ENCODE measurements around the gene ARHGEF3.
"Not testable (repeated sequence)": the region's sequence is repeated elsewhere in the genome, so short reads cannot be mapped to it uniquely, and the experiment has no call there.

Gene ARHGEF3

GRCh38 chr3:56693750-56694149 is 108.0 kb downstream of the ARHGEF3 start:
- DNase-seq: no peak
- no peaks in the 10 kb centered on the region for H3K27me3 ChIP-seq (ENCODE audit: insufficient read depth, low read length, poor library complexity)
- H3K4me3 ChIP-seq (ENCODE audit: low read length): no peak overlapping the region
- no peak overlapping the region for H2BK120ac ChIP-seq (ENCODE audit: low read depth, low read length)
- no peak overlapping the region for H3K27ac ChIP-seq (ENCODE audit: low read depth, low read length)
- H2BK5ac ChIP-seq (ENCODE audit: low read length): no peak overlapping the region
- no peak overlapping the region for H2BK15ac ChIP-seq (replicated peaks; ENCODE audit: low read depth)
- H4K8ac ChIP-seq (ENCODE audit: low read depth, low read length): no peak overlapping the region
- H3K23ac ChIP-seq (ENCODE audit: low read length): no peak overlapping the region
- no peak overlapping the region for H3K18ac ChIP-seq (ENCODE audit: low read length)
- H3K79me2 ChIP-seq (ENCODE audit: control insufficient read depth, insufficient read depth, low read length): no peaks in the 10 kb centered on the region
- H3K4me2 ChIP-seq (ENCODE audit: low read length): no peak overlapping the region
- no peak overlapping the region for H3K9ac ChIP-seq (ENCODE audit: low read length)
- no peak overlapping the region for H2AK5ac ChIP-seq (ENCODE audit: low read length)
- H3K36me3 ChIP-seq (ENCODE audit: control insufficient read depth, insufficient read depth, low read length): no peaks in the 10 kb centered on the region
- no peak overlapping the region for H4K5ac ChIP-seq (ENCODE audit: low read length)
- no peak overlapping the region for H3K56ac ChIP-seq (ENCODE audit: low read length)
- WGBS (ENCODE audit: extremely low coverage, insufficient coverage, low lambda C conversion rate): no CpG with 5 or more reads among the region's 3 CpGs
- H3K4me1 ChIP-seq (ENCODE audit: control insufficient read depth, low read depth, low read length): no peaks in the 10 kb centered on the region
- no peaks in the 10 kb centered on the region for H3K79me1 ChIP-seq (ENCODE audit: low read length)
- no peak overlapping the region for H3K4ac ChIP-seq (ENCODE audit: low read depth, low read length)

GRCh38 chr3:56692520-56693433 is 109.0 kb downstream of the ARHGEF3 start:
- not testable (repeated sequence) for H3K36me3 ChIP-seq (ENCODE audit: control insufficient read depth, insufficient read depth, low read length); H3K4ac ChIP-seq (ENCODE audit: low read depth, low read length); H4K8ac ChIP-seq (ENCODE audit: low read depth, low read length); H2AK5ac ChIP-seq (ENCODE audit: low read length); H3K4me1 ChIP-seq (ENCODE audit: control insufficient read depth, low read depth, low read length); H3K18ac ChIP-seq (ENCODE audit: low read length); H2BK120ac ChIP-seq (ENCODE audit: low read depth, low read length); H2BK5ac ChIP-seq (ENCODE audit: low read length); H3K56ac ChIP-seq (ENCODE audit: low read length); H3K4me2 ChIP-seq (ENCODE audit: low read length); H3K4me3 ChIP-seq (ENCODE audit: low read length); H3K79me1 ChIP-seq (ENCODE audit: low read length); DNase-seq; H4K5ac ChIP-seq (ENCODE audit: low read length); H3K27ac ChIP-seq (ENCODE audit: low read depth, low read length); H3K23ac ChIP-seq (ENCODE audit: low read length); H3K9ac ChIP-seq (ENCODE audit: low read length); H2BK15ac ChIP-seq (replicated peaks; ENCODE audit: low read depth); H3K27me3 ChIP-seq (ENCODE audit: insufficient read depth, low read length, poor library complexity); H3K79me2 ChIP-seq (ENCODE audit: control insufficient read depth, insufficient read depth, low read length)
- no CpG with 5 or more reads among the region's 15 CpGs for WGBS (ENCODE audit: extremely low coverage, insufficient coverage, low lambda C conversion rate)

DNA sequence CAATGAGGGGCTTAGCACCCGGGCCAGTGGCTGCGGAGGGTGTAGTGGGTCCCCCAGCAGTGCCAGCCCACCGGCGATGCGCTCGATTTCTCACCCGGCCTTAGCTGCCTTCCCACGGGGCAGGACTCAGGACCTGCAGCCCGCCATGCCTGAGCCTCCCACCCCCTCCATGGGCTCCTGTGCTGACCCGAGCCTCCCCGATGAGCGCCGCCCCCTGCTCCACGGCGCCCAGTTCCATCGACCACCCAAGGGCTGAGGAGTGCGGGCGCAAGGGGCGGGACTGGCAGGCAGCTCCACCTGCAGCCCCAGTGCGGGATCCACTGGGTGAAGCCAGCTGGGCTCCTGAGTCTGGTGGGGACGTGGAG is 109.8 kb downstream of the ARHGEF3 start:
- H3K18ac ChIP-seq (ENCODE audit: low read length); DNase-seq; H3K23ac ChIP-seq (ENCODE audit: low read length); H3K4me2 ChIP-seq (ENCODE audit: low read length); H4K8ac ChIP-seq (ENCODE audit: low read depth, low read length); H2BK120ac ChIP-seq (ENCODE audit: low read depth, low read length); H3K79me2 ChIP-seq (ENCODE audit: control insufficient read depth, insufficient read depth, low read length); H3K9ac ChIP-seq (ENCODE audit: low read length); H3K56ac ChIP-seq (ENCODE audit: low read length); H3K27ac ChIP-seq (ENCODE audit: low read depth, low read length); H3K4ac ChIP-seq (ENCODE audit: low read depth, low read length); H4K5ac ChIP-seq (ENCODE audit: low read length); H3K4me1 ChIP-seq (ENCODE audit: control insufficient read depth, low read depth, low read length); H2BK5ac ChIP-seq (ENCODE audit: low read length); H3K4me3 ChIP-seq (ENCODE audit: low read length); H3K79me1 ChIP-seq (ENCODE audit: low read length); H2BK15ac ChIP-seq (replicated peaks; ENCODE audit: low read depth); H3K27me3 ChIP-seq (ENCODE audit: insufficient read depth, low read length, poor library complexity); H2AK5ac ChIP-seq (ENCODE audit: low read length); H3K36me3 ChIP-seq (ENCODE audit: control insufficient read depth, insufficient read depth, low read length): not testable (repeated sequence)
- WGBS (ENCODE audit: extremely low coverage, insufficient coverage, low lambda C conversion rate): no CpG with 5 or more reads among the region's 21 CpGs

DNA sequence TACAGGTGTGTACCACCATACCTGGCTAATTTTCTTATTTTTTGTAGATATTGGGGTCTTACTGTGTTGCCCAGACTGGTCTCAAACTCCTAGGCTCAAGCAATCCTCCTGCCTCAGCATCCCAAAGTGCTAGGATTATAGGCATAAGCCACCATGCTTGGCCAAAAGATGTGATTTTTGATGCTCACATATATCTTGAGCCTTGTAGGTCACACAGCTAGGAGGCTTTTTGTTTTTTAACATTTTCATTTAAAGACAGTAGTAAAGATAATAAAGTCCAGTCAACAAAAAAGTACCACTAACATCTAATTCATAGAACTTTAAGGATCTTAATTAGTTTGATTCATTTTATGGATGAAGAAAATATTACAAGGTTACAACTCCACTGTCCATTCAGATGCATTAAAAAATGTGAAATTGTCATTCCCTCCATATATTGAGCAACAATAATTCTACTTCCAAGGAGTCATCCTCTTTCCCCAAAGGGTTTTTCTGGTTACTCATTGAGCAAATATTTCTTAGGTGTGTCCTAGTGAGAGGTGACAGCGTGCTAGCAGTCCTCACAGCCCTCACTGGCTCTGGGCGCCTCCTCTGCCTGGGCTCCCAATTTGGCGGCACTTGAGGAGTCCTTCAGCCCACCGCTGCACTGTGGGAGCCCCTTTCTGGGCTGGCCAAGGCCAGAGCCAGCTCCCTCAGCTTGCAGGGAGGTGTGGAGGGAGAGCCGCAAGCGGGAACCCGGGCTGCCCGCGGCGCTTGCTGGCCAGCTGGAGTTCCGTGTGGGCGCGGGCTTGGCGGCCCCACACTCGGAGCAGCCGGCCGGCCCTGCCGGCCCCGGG is 110.4 kb downstream of the ARHGEF3 start:
- H3K4ac ChIP-seq (ENCODE audit: low read depth, low read length): no peak overlapping the region
- H3K36me3 ChIP-seq (ENCODE audit: control insufficient read depth, insufficient read depth, low read length): no peaks in the 10 kb centered on the region
- H2BK15ac ChIP-seq (replicated peaks; ENCODE audit: low read depth): no peak overlapping the region
- H3K9ac ChIP-seq (ENCODE audit: low read length): no peak overlapping the region
- no peak overlapping the region for H4K8ac ChIP-seq (ENCODE audit: low read depth, low read length)
- H3K4me1 ChIP-seq (ENCODE audit: control insufficient read depth, low read depth, low read length): no peaks in the 10 kb centered on the region
- no peak overlapping the region for H2BK5ac ChIP-seq (ENCODE audit: low read length)
- no peak overlapping the region for H3K27ac ChIP-seq (ENCODE audit: low read depth, low read length)
- no peak overlapping the region for H3K56ac ChIP-seq (ENCODE audit: low read length)
- no peak overlapping the region for H3K23ac ChIP-seq (ENCODE audit: low read length)
- H3K79me2 ChIP-seq (ENCODE audit: control insufficient read depth, insufficient read depth, low read length): no peaks in the 10 kb centered on the region
- no peak overlapping the region for H2BK120ac ChIP-seq (ENCODE audit: low read depth, low read length)
- no peaks in the 10 kb centered on the region for H3K79me1 ChIP-seq (ENCODE audit: low read length)
- DNase-seq: no peak
- H3K18ac ChIP-seq (ENCODE audit: low read length): no peak overlapping the region
- H3K4me3 ChIP-seq (ENCODE audit: low read length): no peak overlapping the region
- H4K5ac ChIP-seq (ENCODE audit: low read length): no peak overlapping the region
- H2AK5ac ChIP-seq (ENCODE audit: low read length): no peak overlapping the region
- no peak overlapping the region for H3K4me2 ChIP-seq (ENCODE audit: low read length)
- no CpG with 5 or more reads among the region's 19 CpGs for WGBS (ENCODE audit: extremely low coverage, insufficient coverage, low lambda C conversion rate)
- H3K27me3 ChIP-seq (ENCODE audit: insufficient read depth, low read length, poor library complexity): no peaks in the 10 kb centered on the region

GRCh38 chr3:56689303-56689702 is 112.4 kb downstream of the ARHGEF3 start:
- no peaks in the 10 kb centered on the region for H3K4me1 ChIP-seq (ENCODE audit: control insufficient read depth, low read depth, low read length)
- H2AK5ac ChIP-seq (ENCODE audit: low read length): no peak overlapping the region
- H2BK5ac ChIP-seq (ENCODE audit: low read length): no peak overlapping the region
- no peak overlapping the region for H2BK15ac ChIP-seq (replicated peaks; ENCODE audit: low read depth)
- H4K8ac ChIP-seq (ENCODE audit: low read depth, low read length): no peak overlapping the region
- no CpG with 5 or more reads among the region's 1 CpG for WGBS (ENCODE audit: extremely low coverage, insufficient coverage, low lambda C conversion rate)
- no peak overlapping the region for H3K18ac ChIP-seq (ENCODE audit: low read length)
- H3K23ac ChIP-seq (ENCODE audit: low read length): no peak overlapping the region
- no peak overlapping the region for H3K4me2 ChIP-seq (ENCODE audit: low read length)
- no peaks in the 10 kb centered on the region for H3K79me1 ChIP-seq (ENCODE audit: low read length)
- no peak for DNase-seq
- no peak overlapping the region for H3K9ac ChIP-seq (ENCODE audit: low read length)
- H3K27me3 ChIP-seq (ENCODE audit: insufficient read depth, low read length, poor library complexity): no peaks in the 10 kb centered on the region
- no peaks in the 10 kb centered on the region for H3K36me3 ChIP-seq (ENCODE audit: control insufficient read depth, insufficient read depth, low read length)
- H3K56ac ChIP-seq (ENCODE audit: low read length): no peak overlapping the region
- H4K5ac ChIP-seq (ENCODE audit: low read length): no peak overlapping the region
- no peak overlapping the region for H2BK120ac ChIP-seq (ENCODE audit: low read depth, low read length)
- no peak overlapping the region for H3K27ac ChIP-seq (ENCODE audit: low read depth, low read length)
- no peak overlapping the region for H3K4me3 ChIP-seq (ENCODE audit: low read length)
- no peaks in the 10 kb centered on the region for H3K79me2 ChIP-seq (ENCODE audit: control insufficient read depth, insufficient read depth, low read length)
- no peak overlapping the region for H3K4ac ChIP-seq (ENCODE audit: low read depth, low read length)

Data from mesendoderm (in vitro differentiated cells).